ENCODE data around the gene SHISA2. TPM values are rescaled to one million over a fixed set of nuclear protein-coding genes. Genes with fewer than 3 reads are reported as not detected.

Gene SHISA2
- total RNA-seq, 1 donor from 2014 or later, result not detected

GRCh38 chr13:26062853-26063444 is 11.1 kb upstream of the SHISA2 start:
- no peaks in the 10 kb centered on the region for H3K9me3 Mint-ChIP-seq
- no peak overlapping the region for H3K27ac Mint-ChIP-seq
- peaks cover 21% of the 10 kb centered on the region for H3K27me3 Mint-ChIP-seq
- TF ChIP-seq CTCF (IDR thresholded peaks at IDR 0.05), result no peak
- intact Hi-C loops (cut with micrococcal nuclease), result loop anchor here (2.0 to 10.0 kb wide), 2 partner anchors 238 to 488 kb away; no protein-coding TSS in a partner anchor
- no peaks in the 10 kb centered on the region for H3K4me1 Mint-ChIP-seq
- DNase-seq (no peak), ATAC-seq (ENCODE audit: low read depth) (no peak)
- ChIA-PET POLR2A (no interaction called here), CTCF (no interaction called here)
- H3K4me3 Mint-ChIP-seq, result no peak overlapping the region
- no peaks in the 10 kb centered on the region for H3K36me3 Mint-ChIP-seq (ENCODE audit: low read depth)

- no peak for TF ChIP-seq CTCF (IDR thresholded peaks at IDR 0.05)
- peaks cover 28% of the 10 kb centered on the region for H3K27me3 Mint-ChIP-seq
- H3K4me1 Mint-ChIP-seq, result no peaks in the 10 kb centered on the region
- H3K9me3 Mint-ChIP-seq, result no peaks in the 10 kb centered on the region
- CTCF ChIA-PET, result no interaction called here
- no peaks in the 10 kb centered on the region for H3K36me3 Mint-ChIP-seq (ENCODE audit: low read depth)
- H3K27ac Mint-ChIP-seq, result no peak overlapping the region
- ATAC-seq (ENCODE audit: low read depth), result no peak
- no peak overlapping the region for H3K4me3 Mint-ChIP-seq
- DNase-seq, result no peak
- intact Hi-C loops (cut with micrococcal nuclease), result loop anchor here (2.0 to 10.0 kb wide), 2 partner anchors 237 to 487 kb away; no protein-coding TSS in a partner anchor
- POLR2A ChIA-PET, result no interaction called here
Observed at GRCh38 chr13:26061947-26062346, 10.1 kb upstream of the SHISA2 start.

GRCh38 chr13:26061256-26061655 is 9.4 kb upstream of the SHISA2 start:
- ChIA-PET CTCF (no interaction called here), POLR2A (no interaction called here)
- no peak overlapping the region for H3K4me3 Mint-ChIP-seq

GRCh38 chr13:26060357-26060756 is 8.5 kb upstream of the SHISA2 start:
- intact Hi-C loops (cut with micrococcal nuclease), result loop anchor here (10.0 kb wide), 1 partner anchor 236 kb away; no protein-coding TSS in a partner anchor
- H3K27me3 Mint-ChIP-seq, result peaks cover 32% of the 10 kb centered on the region
- ChIA-PET POLR2A (no interaction called here), CTCF (no interaction called here)
- ATAC-seq (ENCODE audit: low read depth) (no peak), DNase-seq (no peak)
- H3K27ac Mint-ChIP-seq, result no peak overlapping the region
- H3K9me3 Mint-ChIP-seq, result no peaks in the 10 kb centered on the region
- no peak for TF ChIP-seq CTCF (IDR thresholded peaks at IDR 0.05)
- H3K36me3 Mint-ChIP-seq (ENCODE audit: low read depth), result no peaks in the 10 kb centered on the region
- H3K4me1 Mint-ChIP-seq, result no peaks in the 10 kb centered on the region
- no peak overlapping the region for H3K4me3 Mint-ChIP-seq

More at GRCh38 chr13:26061256-26061655, 9.4 kb upstream of the SHISA2 start:
- TF ChIP-seq CTCF (IDR thresholded peaks at IDR 0.05), result no peak
- H3K9me3 Mint-ChIP-seq, result no peaks in the 10 kb centered on the region
- peaks cover 32% of the 10 kb centered on the region for H3K27me3 Mint-ChIP-seq
- DNase-seq, result no peak
- intact Hi-C loops (cut with micrococcal nuclease), result loop anchor here (10.0 kb wide), 1 partner anchor 236 kb away; no protein-coding TSS in a partner anchor
- H3K4me1 Mint-ChIP-seq, result no peaks in the 10 kb centered on the region
- no peak overlapping the region for H3K27ac Mint-ChIP-seq
- H3K36me3 Mint-ChIP-seq (ENCODE audit: low read depth), result no peaks in the 10 kb centered on the region
- no peak for ATAC-seq (ENCODE audit: low read depth)

GRCh38 chr13:26058704-26059103 is 6.9 kb upstream of the SHISA2 start:
- DNase-seq, result no peak

More at GRCh38 chr13:26058704-26059103, 6.9 kb upstream of the SHISA2 start:
- Mint-ChIP-seq H3K4me1 (no peaks in the 10 kb centered on the region), H3K27ac (no peak overlapping the region), H3K9me3 (no peaks in the 10 kb centered on the region), H3K4me3 (no peak overlapping the region), H3K36me3 (ENCODE audit: low read depth) (no peaks in the 10 kb centered on the region), H3K27me3 (peaks cover 34% of the 10 kb centered on the region)
- no peak for ATAC-seq (ENCODE audit: low read depth)
- no peak for TF ChIP-seq CTCF (IDR thresholded peaks at IDR 0.05)
- POLR2A ChIA-PET, result no interaction called here
- intact Hi-C loops (cut with micrococcal nuclease), result no loop called here
- CTCF ChIA-PET, result no interaction called here
